Endothelial cell (in vitro differentiated cells): Measurements from ENCODE around the gene WSCD1. TPM values are rescaled to one million over a fixed set of nuclear protein-coding genes. Genes with fewer than 3 reads are reported as not detected.

Source experiments
- DNase-seq: peaks from one replicate; pipeline ENCODE4 v3.0.0; 2021; ENCODE audit warnings: low spot score
- H3K27ac Mint-ChIP-seq: one replicate; pipeline ENCODE4 v1.8.0; 2021; ENCODE audit warnings: mixed read lengths, inconsistent platforms; ENCODE audit not compliant: unreplicated experiment
- H3K27me3 Mint-ChIP-seq: one replicate; pipeline ENCODE4 v1.8.0; 2021; ENCODE audit warnings: mild to moderate bottlenecking, moderate library complexity, mixed read lengths, inconsistent platforms; ENCODE audit not compliant: unreplicated experiment
- H3K36me3 Mint-ChIP-seq: one replicate; pipeline ENCODE4 v1.8.0; 2021; ENCODE audit warnings: mild to moderate bottlenecking, low read depth, mixed read lengths, inconsistent platforms; ENCODE audit not compliant: unreplicated experiment
- H3K4me1 Mint-ChIP-seq: one replicate; pipeline ENCODE4 v1.8.0; 2021; ENCODE audit warnings: mild to moderate bottlenecking, mixed read lengths, inconsistent platforms; ENCODE audit not compliant: unreplicated experiment
- H3K4me3 Mint-ChIP-seq: one replicate; pipeline ENCODE4 v1.8.0; 2021; ENCODE audit warnings: mild to moderate bottlenecking, mixed read lengths, inconsistent platforms; ENCODE audit not compliant: unreplicated experiment
- H3K9me3 Mint-ChIP-seq: one replicate; pipeline ENCODE4 v1.8.0; 2021; ENCODE audit warnings: mixed read lengths, inconsistent platforms; ENCODE audit not compliant: unreplicated experiment
- total RNA-seq: library from RNA; stranded (reverse); fragmentation: NEBNext Ultra II Directional; extraction: Animal tissue kit (Norgen Biotek cat#: 25700); gene quantifications from one replicate; pipeline ENCODE4 v1.2.1, GENCODE V29; 2021; ENCODE audit not compliant: unreplicated experiment
- TF ChIP-seq, protein P1 (sequence below): fragments of 200-600 bp; sonication (generic); IDR thresholded peaks from one replicate; pipeline ENCODE4 v1.5.0; 2021; ENCODE audit warnings: antibody characterized with exemption; ENCODE audit not compliant: unreplicated experiment

The WSCD1 gene
- total RNA-seq, 1 donor from 2014 or later = 43.9 TPM

DNA sequence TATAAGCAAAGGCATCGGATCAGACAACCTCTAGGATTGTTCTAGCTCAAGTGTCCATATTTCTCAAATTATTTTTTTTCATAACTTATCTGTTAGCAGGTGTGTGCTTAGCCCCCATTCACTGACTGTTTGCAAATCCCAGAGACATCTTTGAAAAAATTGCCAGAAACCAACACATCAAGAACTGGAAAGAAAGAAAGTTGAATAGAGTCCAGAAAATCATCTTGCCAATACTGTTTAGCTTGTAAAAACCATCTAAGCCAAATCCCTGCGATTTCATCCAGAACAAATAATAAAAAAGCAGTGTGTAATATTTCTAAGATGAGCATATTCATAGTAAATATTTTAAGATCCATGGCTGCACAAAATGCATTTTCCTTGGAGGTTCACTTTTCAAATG lies 64.5 kb downstream of the WSCD1 start:
- H3K9me3 Mint-ChIP-seq = no peaks in the 10 kb centered on the region
- TF ChIP-seq, protein P1, sequence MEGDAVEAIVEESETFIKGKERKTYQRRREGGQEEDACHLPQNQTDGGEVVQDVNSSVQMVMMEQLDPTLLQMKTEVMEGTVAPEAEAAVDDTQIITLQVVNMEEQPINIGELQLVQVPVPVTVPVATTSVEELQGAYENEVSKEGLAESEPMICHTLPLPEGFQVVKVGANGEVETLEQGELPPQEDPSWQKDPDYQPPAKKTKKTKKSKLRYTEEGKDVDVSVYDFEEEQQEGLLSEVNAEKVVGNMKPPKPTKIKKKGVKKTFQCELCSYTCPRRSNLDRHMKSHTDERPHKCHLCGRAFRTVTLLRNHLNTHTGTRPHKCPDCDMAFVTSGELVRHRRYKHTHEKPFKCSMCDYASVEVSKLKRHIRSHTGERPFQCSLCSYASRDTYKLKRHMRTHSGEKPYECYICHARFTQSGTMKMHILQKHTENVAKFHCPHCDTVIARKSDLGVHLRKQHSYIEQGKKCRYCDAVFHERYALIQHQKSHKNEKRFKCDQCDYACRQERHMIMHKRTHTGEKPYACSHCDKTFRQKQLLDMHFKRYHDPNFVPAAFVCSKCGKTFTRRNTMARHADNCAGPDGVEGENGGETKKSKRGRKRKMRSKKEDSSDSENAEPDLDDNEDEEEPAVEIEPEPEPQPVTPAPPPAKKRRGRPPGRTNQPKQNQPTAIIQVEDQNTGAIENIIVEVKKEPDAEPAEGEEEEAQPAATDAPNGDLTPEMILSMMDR = no peak
- no peak overlapping the region for H3K4me3 Mint-ChIP-seq
- H3K4me1 Mint-ChIP-seq = no peaks in the 10 kb centered on the region
- no peak for DNase-seq
- no peak overlapping the region for H3K27ac Mint-ChIP-seq
- H3K36me3 Mint-ChIP-seq = no peaks in the 10 kb centered on the region
- no peaks in the 10 kb centered on the region for H3K27me3 Mint-ChIP-seq

- Mint-ChIP-seq H3K27ac (no peak overlapping the region), H3K36me3 (no peaks in the 10 kb centered on the region), H3K9me3 (no peaks in the 10 kb centered on the region), H3K4me3 (no peak overlapping the region), H3K4me1 (no peaks in the 10 kb centered on the region), H3K27me3 (no peaks in the 10 kb centered on the region)
- TF ChIP-seq, protein P1 = no peak
- DNase-seq = no peak
Observed at GRCh38 chr17:6135236-6135635, 65.1 kb downstream of the WSCD1 start.

GRCh38 chr17:6135996-6136395 lies 65.8 kb downstream of the WSCD1 start:
- no peaks in the 10 kb centered on the region for H3K9me3 Mint-ChIP-seq
- no peaks in the 10 kb centered on the region for H3K27me3 Mint-ChIP-seq
- no peaks in the 10 kb centered on the region for H3K36me3 Mint-ChIP-seq
- no peaks in the 10 kb centered on the region for H3K4me1 Mint-ChIP-seq
- TF ChIP-seq, protein P1 = no peak
- no peak overlapping the region for H3K27ac Mint-ChIP-seq
- no peak for DNase-seq
- H3K4me3 Mint-ChIP-seq = no peak overlapping the region

- no peaks in the 10 kb centered on the region for H3K4me1 Mint-ChIP-seq
- TF ChIP-seq, protein P1 = no peak
- H3K27me3 Mint-ChIP-seq = peaks cover 2% of the 10 kb centered on the region
- no peak for DNase-seq
- no peak overlapping the region for H3K27ac Mint-ChIP-seq
- no peaks in the 10 kb centered on the region for H3K9me3 Mint-ChIP-seq
- no peak overlapping the region for H3K4me3 Mint-ChIP-seq
- H3K36me3 Mint-ChIP-seq = no peaks in the 10 kb centered on the region
Observed at GRCh38 chr17:6137716-6138502, 67.7 kb downstream of the WSCD1 start.

DNA sequence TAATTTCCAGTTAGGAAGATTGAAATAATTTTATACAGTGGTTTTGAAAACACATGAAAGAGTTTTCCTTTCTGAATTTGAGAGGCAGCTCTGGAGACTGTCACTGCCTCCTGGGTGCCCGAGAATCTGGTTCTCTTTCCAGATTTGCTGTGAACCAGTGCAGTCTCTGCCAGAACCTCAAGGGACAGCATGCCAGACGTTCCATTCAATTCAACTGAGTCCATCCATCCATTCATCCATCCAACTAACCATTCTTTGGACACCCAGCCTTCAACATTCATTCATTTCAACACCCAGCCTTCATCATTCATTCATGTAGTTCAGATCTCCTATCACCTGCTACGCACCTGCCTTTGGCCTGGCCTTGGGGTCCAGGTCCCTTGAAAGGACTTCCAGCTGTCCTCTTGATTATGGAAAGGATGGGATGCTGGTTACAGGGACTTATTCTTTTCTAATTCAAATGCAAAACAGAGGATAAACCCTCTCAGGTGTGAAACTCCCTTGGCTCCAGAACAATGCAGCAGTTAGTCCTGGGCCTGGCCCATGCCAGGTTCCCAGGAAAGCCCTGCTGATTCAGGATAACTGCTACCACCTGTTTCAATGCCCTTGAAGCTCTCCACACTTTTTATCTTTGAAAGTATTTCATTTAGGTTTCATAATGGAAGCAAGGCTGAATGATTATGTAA lies 68.7 kb downstream of the WSCD1 start:
- H3K4me1 Mint-ChIP-seq = no peaks in the 10 kb centered on the region
- no peak overlapping the region for H3K4me3 Mint-ChIP-seq
- H3K27me3 Mint-ChIP-seq = peaks cover 2% of the 10 kb centered on the region
- no peak for DNase-seq
- no peaks in the 10 kb centered on the region for H3K36me3 Mint-ChIP-seq
- TF ChIP-seq, protein P1 = no peak
- no peak overlapping the region for H3K27ac Mint-ChIP-seq
- H3K9me3 Mint-ChIP-seq = no peaks in the 10 kb centered on the region
